Right cardiac atrium (tissue), 5 donors: ENCODE measurements around the gene DNAL1. TPM values are rescaled to one million over a fixed set of nuclear protein-coding genes. Genes with fewer than 3 reads are reported as not detected.
"Not testable (repeated sequence)": the region's sequence is repeated elsewhere in the genome, so short reads cannot be mapped to it uniquely, and the experiment has no call there.

Experiments used
- ATAC-seq, 2 donors: fragments of 200-7000 bp; cut with Tn5 transposase; one replicate each; pipeline versions ENCODE4 v1.8.0 to v1.9.1; 2020; ENCODE audit warnings: moderate library complexity in 2 of 2, mild to moderate bottlenecking in 1 of 2
- DNase-seq, 3 donors: peaks; one replicate each; pipeline ENCODE4 v3.0.0-alpha.2; 2020
- H3K27ac ChIP-seq: one replicate; pipeline ENCODE4 v1.5.1; 2013; ENCODE audit warnings: mild to moderate bottlenecking, low read length, control low read depth, moderate library complexity
- H3K27me3 ChIP-seq: one replicate; pipeline ENCODE4 v1.6.1; 2013; ENCODE audit not compliant: control insufficient read depth, insufficient read depth
- H3K4me1 ChIP-seq: one replicate; pipeline ENCODE4 v1.6.1; 2013; ENCODE audit warnings: low read length; ENCODE audit not compliant: control insufficient read depth, insufficient read depth
- H3K4me3 ChIP-seq: one replicate; pipeline ENCODE4 v1.5.1; 2013; ENCODE audit warnings: low read length, control low read depth
- H3K9me3 ChIP-seq: one replicate; pipeline ENCODE4 v1.6.1; 2013; ENCODE audit warnings: low read length; ENCODE audit not compliant: control insufficient read depth
- WGBS: extraction: QIAGEN DNeasy Blood & Tissue Kit; methylation state at CpG from one replicate; pipeline ENCODE4 v1.1.7; 2013; 5-methylcytosine and 5-hydroxymethylcytosine counted together
- intact Hi-C, 4 donors: fragments of 100-400 bp; cut with DNase I; formaldehyde crosslinking; loops; one replicate each; pipeline versions ENCODE4 v1.11.0 to v1.14.0; 2022 to 2023
- polyA plus RNA-seq: library from polyadenylated mRNA; stranded (reverse); fragments of 200-250 nt; gene quantifications from one replicate; pipeline ENCODE4 v1.2.3, GENCODE V29; 2013
- total RNA-seq, 4 donors: library from RNA; stranded (reverse); fragmentation: NEBNext Ultra II Directional; extraction: Animal tissue kit (Norgen Biotek cat#: 25700); gene quantifications; one replicate each; pipeline ENCODE4 v1.2.1, GENCODE V29; 2021
- donor health status: healthy with polysubstance abuse.
- donor health status: DM: no; HTN: yes; CAD: no.
- donor health status: DM: no; HTN: no; CAD: no.
- donor health status: DM: no; HTN: yes; CAD: no; lungs with severe emphysema.
- donor health status: DM: yes; HTN: yes; CAD: no.

DNAL1 gene
- total and polyA plus RNA-seq, 5 donors = 5.3 to 19.9 (median 17.1) TPM

- no peaks in the 10 kb centered on the region for H3K9me3 ChIP-seq
- intact Hi-C loops = no loop called here
- H3K4me1 ChIP-seq = no peaks in the 10 kb centered on the region
- ATAC-seq (no peak), DNase-seq (no peak)
- WGBS = 51% methylated on average over 1 of the region's 1 CpG
- H3K27ac ChIP-seq = no peak overlapping the region
- no peaks in the 10 kb centered on the region for H3K27me3 ChIP-seq
- H3K4me3 ChIP-seq = no peak overlapping the region
These were observed 55.5 kb downstream of the DNAL1 start for GRCh38 chr14:73700325-73700724.

GRCh38 chr14:73708076-73708475 is 63.3 kb downstream of the DNAL1 start:
- H3K4me3 ChIP-seq, H3K4me1 ChIP-seq, ATAC-seq, H3K27me3 ChIP-seq, intact Hi-C loops, DNase-seq, H3K9me3 ChIP-seq, H3K27ac ChIP-seq: not testable (repeated sequence)
- 90% methylated on average over 4 of the region's 4 CpGs for whole genome bisulfite sequencing

GRCh38 chr14:73709904-73710469 is 65.2 kb downstream of the DNAL1 start:
- ATAC-seq (no peak), DNase-seq (no peak)
- Histone ChIP-seq H3K27ac (no peak overlapping the region), H3K4me1 (no peaks in the 10 kb centered on the region), H3K27me3 (no peaks in the 10 kb centered on the region), H3K4me3 (no peak overlapping the region), H3K9me3 (no peaks in the 10 kb centered on the region)
- WGBS = 94% methylated on average over 8 of the region's 8 CpGs
- intact Hi-C loops = no loop called here

GRCh38 chr14:73710737-73711136 is 66.0 kb downstream of the DNAL1 start:
- WGBS = 96% methylated on average over 5 of the region's 5 CpGs
- no peaks in the 10 kb centered on the region for H3K9me3 ChIP-seq
- no peak overlapping the region for H3K27ac ChIP-seq
- H3K27me3 ChIP-seq = no peaks in the 10 kb centered on the region
- no peak overlapping the region for H3K4me3 ChIP-seq
- H3K4me1 ChIP-seq = no peaks in the 10 kb centered on the region
- intact Hi-C loops = no loop called here
- no peak for DNase-seq
- no peak for ATAC-seq

GRCh38 chr14:73712071-73712506 is 67.3 kb downstream of the DNAL1 start:
- Histone ChIP-seq H3K9me3 (no peaks in the 10 kb centered on the region), H3K4me1 (no peaks in the 10 kb centered on the region), H3K4me3 (peak overlapping the region; percentile 51), H3K27me3 (no peaks in the 10 kb centered on the region), H3K27ac (no peak overlapping the region)
- no peak for DNase-seq
- 15% methylated on average over 11 of the region's 11 CpGs for WGBS
- intact Hi-C loops = no loop called here
- ATAC-seq = no peak

DNA sequence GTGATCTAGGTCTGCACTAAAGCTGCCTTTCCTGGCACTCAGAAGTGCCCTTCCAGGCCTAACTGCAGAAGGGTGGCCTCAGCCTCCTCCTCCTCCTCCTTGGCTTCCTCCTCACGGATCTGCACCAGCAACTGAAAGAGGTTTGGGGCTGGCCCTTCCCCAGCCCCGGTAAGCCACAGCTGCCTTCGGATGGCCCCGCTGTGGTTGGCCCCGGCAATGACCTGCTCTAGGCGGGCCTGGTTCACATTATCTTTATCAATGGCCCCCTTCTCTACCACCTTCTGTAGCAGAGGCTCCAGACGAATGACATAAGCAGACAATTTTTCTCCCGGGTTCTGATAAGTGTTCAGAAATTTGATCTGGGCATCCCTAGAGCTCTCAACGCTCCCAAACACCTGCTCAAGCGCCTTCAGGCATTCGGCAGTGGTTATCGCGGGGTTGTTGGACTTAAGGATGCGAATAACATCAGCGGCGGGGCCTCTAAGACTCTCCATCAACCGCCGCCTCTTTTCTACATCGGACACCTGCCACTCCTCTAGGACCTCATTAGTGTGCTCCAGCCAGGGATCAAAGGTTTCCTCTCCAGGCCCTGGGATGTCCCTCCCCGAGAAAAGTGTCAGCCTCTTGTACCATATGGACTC is 67.9 kb downstream of the DNAL1 start:
- H3K4me1 ChIP-seq = no peaks in the 10 kb centered on the region
- ATAC-seq (peak; percentile 10 to 14), DNase-seq (peak in 2 of 3 donors; percentile 18 to 53)
- peak overlapping the region; percentile 51 for H3K4me3 ChIP-seq
- WGBS = 8% methylated on average over 20 of the region's 20 CpGs
- H3K9me3 ChIP-seq = no peaks in the 10 kb centered on the region
- no peak overlapping the region for H3K27ac ChIP-seq
- intact Hi-C loops = no loop called here
- no peaks in the 10 kb centered on the region for H3K27me3 ChIP-seq

- ATAC-seq = no peak
These were observed 68.5 kb downstream of the DNAL1 start for GRCh38 chr14:73713206-73713802.

DNA sequence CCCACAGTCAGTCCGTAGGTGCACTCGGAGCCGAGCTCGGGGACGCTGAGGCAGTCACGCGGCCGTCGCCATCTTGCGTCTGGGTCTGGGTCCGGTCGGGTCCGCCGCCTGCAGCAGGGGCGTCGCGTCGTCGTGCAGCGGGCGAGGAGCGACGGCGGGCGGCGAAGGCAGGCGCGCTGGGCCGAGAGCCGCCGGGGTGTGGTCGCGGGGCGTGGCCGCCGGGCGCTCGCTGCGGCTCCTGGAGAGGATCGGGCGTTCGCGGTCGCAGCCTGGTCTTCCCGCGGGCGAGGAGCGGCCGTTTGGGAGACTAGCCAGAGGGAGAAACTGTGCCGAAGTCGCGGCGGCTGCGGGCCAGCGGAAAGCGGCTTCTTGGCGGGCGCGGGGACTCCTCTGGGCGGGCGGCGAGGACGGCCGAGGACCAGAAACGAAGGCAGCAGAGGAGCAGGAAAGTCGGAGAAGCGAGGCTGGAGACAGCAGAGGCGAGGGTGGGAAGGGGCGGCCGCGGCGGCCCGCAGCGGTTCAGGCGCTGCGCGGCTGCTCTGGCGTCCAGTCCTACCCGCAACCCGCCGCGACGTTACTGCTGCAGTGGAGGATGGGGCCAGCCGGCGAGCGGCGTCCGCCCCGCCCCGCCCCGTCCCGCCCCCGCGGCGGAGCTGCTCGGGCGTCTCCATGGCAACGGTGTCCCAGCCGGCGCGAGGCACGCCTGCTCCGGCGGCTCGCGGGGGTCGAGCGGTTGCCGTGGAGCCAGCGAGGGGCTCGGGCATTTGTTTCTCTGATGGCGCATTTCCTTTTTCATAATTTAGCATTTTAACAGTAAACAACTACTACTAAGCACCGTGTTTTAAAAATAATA is 69.2 kb downstream of the DNAL1 start, which contains the start of gene PNMA1:
TSS of gene PNMA1 (minus strand) at position 582 of the 853 bp plus-strand sequence. CDS start 745 bp downstream, outside the sequence.
- peak within 1 kb of the TSS; percentile 51 for H3K4me3 ChIP-seq
- H3K27me3 ChIP-seq = no peaks in the 10 kb centered on the region
- WGBS = under 1% methylated on average over 113 of the region's 113 CpGs
- H3K4me1 ChIP-seq = no peaks in the 10 kb centered on the region
- DNase-seq = peak; percentile 90 to 96 (median 94)
- ATAC-seq = peak; percentile 92
- peak within 1 kb of the TSS; percentile 69 for H3K27ac ChIP-seq
- no peaks in the 10 kb centered on the region for H3K9me3 ChIP-seq
- intact Hi-C loops = no loop called here

More at GRCh38 chr14:73713206-73713802, 68.5 kb downstream of the DNAL1 start:
- DNase-seq = peak in 1 of 3 donors; percentile 45
- intact Hi-C loops = no loop called here
- WGBS = 4% methylated on average over 21 of the region's 21 CpGs
- Histone ChIP-seq H3K4me3 (peak overlapping the region; percentile 51), H3K4me1 (no peaks in the 10 kb centered on the region), H3K27ac (peak overlapping the region; percentile 69), H3K9me3 (no peaks in the 10 kb centered on the region), H3K27me3 (no peaks in the 10 kb centered on the region)

DNA sequence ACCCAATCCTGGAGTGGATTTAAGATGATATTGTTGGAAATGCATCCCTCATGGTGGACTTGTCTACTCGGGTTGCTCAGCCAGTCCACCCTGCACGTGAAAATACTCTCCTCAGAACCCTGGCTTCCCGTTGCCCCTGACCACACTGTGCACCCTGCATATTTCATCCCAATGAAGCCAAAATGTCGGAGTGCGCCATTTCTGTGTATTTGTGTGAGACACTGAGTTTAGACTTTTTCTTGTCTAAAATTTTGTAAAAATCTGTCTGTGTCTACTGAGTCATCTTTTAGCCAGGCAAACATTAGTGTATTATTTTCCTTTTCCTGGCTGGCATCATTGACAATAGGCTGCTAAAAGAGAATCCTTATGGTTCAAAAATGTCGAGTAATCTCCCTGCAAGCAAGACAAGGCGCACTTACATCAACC is 69.9 kb downstream of the DNAL1 start:
- H3K9me3 ChIP-seq = no peaks in the 10 kb centered on the region
- 52% methylated on average over 7 of the region's 7 CpGs for WGBS
- no peaks in the 10 kb centered on the region for H3K4me1 ChIP-seq
- DNase-seq (no peak), ATAC-seq (no peak)
- no peaks in the 10 kb centered on the region for H3K27me3 ChIP-seq
- no peak overlapping the region for H3K27ac ChIP-seq
- intact Hi-C loops = no loop called here
- peak overlapping the region; percentile 51 for H3K4me3 ChIP-seq

DNA sequence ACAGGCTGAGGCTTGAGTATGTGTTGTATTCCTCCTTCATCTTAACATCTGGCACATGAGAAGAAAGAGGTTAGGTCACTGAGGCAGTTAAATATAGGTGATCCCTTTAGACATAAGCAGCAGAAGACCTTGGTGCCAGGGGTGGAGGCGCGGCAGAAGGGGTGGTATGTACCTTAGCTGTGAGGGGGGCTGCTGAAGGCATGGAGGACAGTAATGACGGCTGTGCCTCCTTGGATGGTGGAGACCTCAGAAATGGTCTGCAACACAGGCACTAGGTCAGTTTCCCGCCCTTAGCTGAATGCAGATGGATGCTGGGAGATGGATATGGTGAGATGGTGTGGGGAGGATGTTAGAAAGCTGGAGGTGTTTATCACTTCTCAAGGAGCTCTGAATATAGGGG is 70.9 kb downstream of the DNAL1 start:
- 92% methylated on average over 4 of the region's 4 CpGs for WGBS
- H3K4me3 ChIP-seq = no peak overlapping the region
- H3K27me3 ChIP-seq = no peaks in the 10 kb centered on the region
- H3K9me3 ChIP-seq = no peaks in the 10 kb centered on the region
- no peak overlapping the region for H3K27ac ChIP-seq
- no peak for ATAC-seq
- H3K4me1 ChIP-seq = no peaks in the 10 kb centered on the region
- intact Hi-C loops = no loop called here
- no peak for DNase-seq
